Measurements from ENCODE around the gene LCTL. TPM values are rescaled to one million over a fixed set of nuclear protein-coding genes. Genes with fewer than 3 reads are reported as not detected.

The LCTL gene
- polyA plus RNA-seq, 2 of the 4 experiments (the other 2 are of a cell fraction) = not detected

- DNase-seq (ENCODE audit: low read depth in 1 of 2, low spot score in 1 of 2) = no peak
- TF ChIP-seq MAFK (IDR thresholded peaks at IDR 0.05; ENCODE audit: partially characterized antibody) (peak; percentile 64), MYC (IDR thresholded peaks at IDR 0.05; ENCODE audit: borderline replicate concordance, low read length) (no peak)
- H3K4me1 ChIP-seq = no peaks in the 10 kb centered on the region
- CTCF ChIA-PET = interaction anchor here (0.7 to 2.1 kb wide), 5 partner anchors 8 to 76 kb away, joined by 3 to 5 read pairs (median 3); no protein-coding TSS in a partner anchor
- H3K4me3 ChIP-seq = no peak overlapping the region
- WGBS (ENCODE audit: missing lambda C conversion rate) = 96% methylated on average over 4 of the region's 4 CpGs
- no peak for ATAC-seq
- H3K4me2 ChIP-seq = no peak overlapping the region
- H3K9me3 ChIP-seq = no peaks in the 10 kb centered on the region
- no peak for FAIRE-seq
- no peak overlapping the region for H3K27ac ChIP-seq
- POLR2A ChIA-PET = no interaction called here
Observed at GRCh38 chr15:66542896-66543295, 22.9 kb downstream of the LCTL start.

- DNase-seq (ENCODE audit: low read depth in 1 of 2, low spot score in 1 of 2) (no peak), ATAC-seq (no peak), FAIRE-seq (no peak)
- no peaks in the 10 kb centered on the region for H3K9me3 ChIP-seq
- H3K27ac ChIP-seq = no peak overlapping the region
- H3K4me1 ChIP-seq = no peaks in the 10 kb centered on the region
- H3K4me2 ChIP-seq = no peak overlapping the region
- 92% methylated on average over 9 of the region's 9 CpGs for WGBS (ENCODE audit: missing lambda C conversion rate)
- no peak overlapping the region for H3K4me3 ChIP-seq
- ChIA-PET CTCF (interaction anchor here (0.5 to 1.5 kb wide), 7 partner anchors 8 to 316 kb away, joined by 3 to 7 read pairs (median 3); partner anchors contain the start of gene SNAPC5), POLR2A (no interaction called here)
- no peak for TF ChIP-seq HOXB13 (CRISPR knock-in tag; IDR thresholded peaks at IDR 0.05; ENCODE audit: low read depth)
- TF ChIP-seq HMGXB4 (CRISPR knock-in tag; IDR thresholded peaks at IDR 0.05; ENCODE audit: borderline replicate concordance) = no peak
- no peak for TF ChIP-seq ZC3H11A (IDR thresholded peaks at IDR 0.05)
- no peak for TF ChIP-seq ZFP36 (IDR thresholded peaks at IDR 0.05; ENCODE audit: borderline replicate concordance, partially characterized antibody)
- no peak for TF ChIP-seq JUN (IDR thresholded peaks at IDR 0.05)
- TF ChIP-seq RARB (CRISPR knock-in tag; IDR thresholded peaks at IDR 0.05) = no peak
- TF ChIP-seq SMC3 (IDR thresholded peaks at IDR 0.05) = no peak
- no peak for TF ChIP-seq EHF (CRISPR knock-in tag; IDR thresholded peaks at IDR 0.05)
- no peak for TF ChIP-seq JUNB (IDR thresholded peaks at IDR 0.05)
- TF ChIP-seq CHD4 (IDR thresholded peaks at IDR 0.05; ENCODE audit: borderline replicate concordance) = no peak
- no peak for TF ChIP-seq FOSB (CRISPR knock-in tag; IDR thresholded peaks at IDR 0.05)
- no peak for TF ChIP-seq CBX8 (IDR thresholded peaks at IDR 0.05)
- TF ChIP-seq KDM1A (IDR thresholded peaks at IDR 0.05; ENCODE audit: low read depth) = no peak
- no peak for TF ChIP-seq HDAC2 (IDR thresholded peaks at IDR 0.05)
- no peak for TF ChIP-seq ZNF302 (CRISPR knock-in tag; IDR thresholded peaks at IDR 0.05)
- no peak for TF ChIP-seq MAZ (IDR thresholded peaks at IDR 0.05; ENCODE audit: borderline replicate concordance, low read depth, low read length)
- TF ChIP-seq FOSL2 (IDR thresholded peaks at IDR 0.05) = no peak
- TF ChIP-seq FOSL2 (CRISPR knock-in tag; IDR thresholded peaks at IDR 0.05) = no peak
- TF ChIP-seq EHMT2 (IDR thresholded peaks at IDR 0.05; ENCODE audit: low read depth) = no peak
- TF ChIP-seq BHLHE40 (IDR thresholded peaks at IDR 0.05; ENCODE audit: low read depth, low read length) = no peak
Observed at GRCh38 chr15:66535056-66535455, 30.7 kb downstream of the LCTL start.

GRCh38 chr15:66524838-66525237 is 41.0 kb downstream of the LCTL start:
- Histone ChIP-seq H3K4me2 (no peak overlapping the region), H3K4me3 (no peak overlapping the region), H3K27ac (no peak overlapping the region), H3K4me1 (no peaks in the 10 kb centered on the region), H3K9me3 (no peaks in the 10 kb centered on the region)
- TF ChIP-seq NR3C1 (IDR thresholded peaks at IDR 0.05) = no peak
- TF ChIP-seq HOXA7 (CRISPR knock-in tag; IDR thresholded peaks at IDR 0.05) = no peak
- no peak for TF ChIP-seq HES2 (IDR thresholded peaks at IDR 0.05)
- no peak for TF ChIP-seq ATOH8 (CRISPR knock-in tag; IDR thresholded peaks at IDR 0.05; ENCODE audit: low read depth)
- TF ChIP-seq EHF (CRISPR knock-in tag; IDR thresholded peaks at IDR 0.05) = no peak
- no peak for TF ChIP-seq HDAC2 (IDR thresholded peaks at IDR 0.05)
- no peak for TF ChIP-seq BHLHE40 (IDR thresholded peaks at IDR 0.05; ENCODE audit: low read depth, low read length)
- no peak for TF ChIP-seq POLR2A (IDR thresholded peaks at IDR 0.05; ENCODE audit: low read length)
- TF ChIP-seq RAD21 (conservative IDR thresholded peaks at IDR 0.05 in 1 of 2, IDR thresholded peaks at IDR 0.05 in 1 of 2) = no peak
- TF ChIP-seq ZSCAN20 (CRISPR knock-in tag; IDR thresholded peaks at IDR 0.05) = no peak
- TF ChIP-seq ZFP36 (IDR thresholded peaks at IDR 0.05; ENCODE audit: borderline replicate concordance, partially characterized antibody) = no peak
- TF ChIP-seq RCOR1 (IDR thresholded peaks at IDR 0.05; ENCODE audit: low read depth, low read length) = no peak
- no peak for TF ChIP-seq RFX5 (IDR thresholded peaks at IDR 0.05)
- no peak for TF ChIP-seq FOSL2 (IDR thresholded peaks at IDR 0.05)
- TF ChIP-seq FOSL2 (CRISPR knock-in tag; IDR thresholded peaks at IDR 0.05) = no peak
- DNase-seq (ENCODE audit: low read depth in 1 of 2, low spot score in 1 of 2) (no peak), ATAC-seq (no peak), FAIRE-seq (no peak)
- ChIA-PET POLR2A (no interaction called here), CTCF (interaction anchor here (0.6 to 1.6 kb wide), 4 partner anchors 10 to 83 kb away, joined by 3 to 6 read pairs (median 4); no protein-coding TSS in a partner anchor)
- WGBS (ENCODE audit: missing lambda C conversion rate) = 93% methylated on average over 4 of the region's 4 CpGs
